B cell (primary cell): ENCODE results near the gene GIPR. TPM values are rescaled to one million over a fixed set of nuclear protein-coding genes. Genes with fewer than 3 reads are reported as not detected.
A peak's percentile ranks its signal among the peaks of the same experiment; 100 is the strongest.

Experiments
- ATAC-seq: fragments of 200-7000 bp; cut with Tn5 transposase; one replicate; pipeline ENCODE4 v1.10.0; 2021; ENCODE audit warnings: low read depth, mild to moderate bottlenecking, moderate number of reproducible peaks, moderate library complexity
- CTCF ChIA-PET: fragments of 350-600 bp; sonication (Branson Sonifier 250); formaldehyde crosslinking; loops from one replicate; lab custom pipeline; 2021; ENCODE audit warnings: antibody characterized with exemption, inconsistent platforms; lab: Charles Lee
- POLR2A ChIA-PET: fragments of 350-600 bp; sonication (Branson Sonifier 250); formaldehyde crosslinking; loops from one replicate; lab custom pipeline; 2021; ENCODE audit warnings: antibody characterized with exemption; lab: Charles Lee
- DNase-seq: peaks from one replicate; pipeline ENCODE4 v3.0.0; 2013
- H2AFZ ChIP-seq: 2 replicates; pipeline ENCODE4 v1.6.1; 2012; ENCODE audit warnings: mild to moderate bottlenecking, low read depth, low read length; ENCODE audit not compliant: insufficient read depth, poor library complexity, severe bottlenecking
- H3K27ac ChIP-seq, 2 donors: 1 replicate in 1 of 2; 2 replicates in 1 of 2; pipeline ENCODE4 v1.5.1; 2012 to 2013; ENCODE audit warnings: low read length in 2 of 2, mild to moderate bottlenecking in 2 of 2, moderate library complexity in 1 of 2
- H3K27me3 ChIP-seq, 4 experiments: fragments of 200-600 bp in 1 of 4; sonication (generic) in 1 of 4; replicated peaks in 1 of 4; 1 replicate in 2 of 4; 2 replicates in 2 of 4; pipeline versions ENCODE4 v1.6.1 to v1.7.0; 2013 to 2016; ENCODE audit warnings: low read length in 3 of 4, mild to moderate bottlenecking in 2 of 4, mixed read lengths in 1 of 4, moderate library complexity in 1 of 4; ENCODE audit not compliant: insufficient read depth in 4 of 4, control insufficient read depth in 3 of 4; ENCODE audit errors: control extremely low read depth in 1 of 4
- H3K36me3 ChIP-seq, 2 experiments: replicated peaks in 1 of 2; 1 replicate in 1 of 2; 2 replicates in 1 of 2; pipeline versions ENCODE4 v1.6.1 to v1.7.1; 2013; ENCODE audit warnings: low read length in 1 of 2; ENCODE audit not compliant: insufficient read depth in 2 of 2, control insufficient read depth in 1 of 2; ENCODE audit errors: control extremely low read depth in 1 of 2, extremely low read depth in 1 of 2
- H3K4me1 ChIP-seq, 2 donors: fragments of 200-600 bp in 1 of 2; sonication (generic) in 1 of 2; 1 replicate in 1 of 2; 2 replicates in 1 of 2; pipeline versions ENCODE4 v1.5.1 to v1.6.1; 2013 to 2017; ENCODE audit warnings: low read length in 2 of 2; ENCODE audit not compliant: control insufficient read depth in 2 of 2, insufficient read depth in 2 of 2
- H3K4me2 ChIP-seq: replicated peaks from 2 replicates; pipeline ENCODE3; 2012; ENCODE audit warnings: mild to moderate bottlenecking, low read depth, low read length; ENCODE audit not compliant: poor library complexity, severe bottlenecking
- H3K4me3 ChIP-seq, 5 experiments: fragments of 200-600 bp in 1 of 5; sonication (generic) in 1 of 5; 1 replicate in 3 of 5; 2 replicates in 2 of 5; pipeline versions ENCODE4 v1.5.1 to v1.7.0; 2011 to 2016; ENCODE audit warnings: low read length in 4 of 5, mild to moderate bottlenecking in 4 of 5, low read depth in 2 of 5, control low read depth in 1 of 5, moderate library complexity in 1 of 5; ENCODE audit not compliant: insufficient read depth in 1 of 5; ENCODE audit errors: control extremely low read depth in 1 of 5, extremely low read depth in 1 of 5
- H3K79me2 ChIP-seq: fragments of 200-600 bp; sonication (generic); one replicate; pipeline ENCODE4 v1.6.0; 2016; ENCODE audit warnings: low read length; ENCODE audit not compliant: control insufficient read depth, insufficient read depth
- H3K9ac ChIP-seq: fragments of 200-600 bp; sonication (generic); 2 replicates; pipeline ENCODE4 v1.6.1; 2017; ENCODE audit warnings: mild to moderate bottlenecking, low read length, moderate library complexity
- H3K9me3 ChIP-seq, 3 donors: one replicate each; pipeline versions ENCODE4 v1.6.1 to v1.7.1; 2013; ENCODE audit warnings: low read length in 2 of 3; ENCODE audit not compliant: control insufficient read depth in 2 of 3, insufficient read depth in 1 of 3; ENCODE audit errors: control extremely low read depth in 1 of 3
- H4K20me1 ChIP-seq: 2 replicates; pipeline ENCODE4 v1.6.0; 2012; ENCODE audit warnings: mild to moderate bottlenecking, low read length; ENCODE audit not compliant: insufficient read depth, control insufficient read depth, poor library complexity, severe bottlenecking
- H3K27ac Mint-ChIP-seq: one replicate; pipeline ENCODE4 v1.8.0; 2021; ENCODE audit warnings: mixed read lengths
- H3K27me3 Mint-ChIP-seq: one replicate; pipeline ENCODE4 v1.8.0; 2021; ENCODE audit warnings: mixed read lengths
- H3K4me1 Mint-ChIP-seq: one replicate; pipeline ENCODE4 v1.8.0; 2021; ENCODE audit warnings: mixed read lengths
- H3K4me3 Mint-ChIP-seq: one replicate; pipeline ENCODE4 v1.8.0; 2021; ENCODE audit warnings: mixed read lengths
- H3K9me3 Mint-ChIP-seq: one replicate; pipeline ENCODE4 v1.8.0; 2022; ENCODE audit warnings: mixed read lengths; ENCODE audit not compliant: insufficient read depth
- EZH2 ChIP-seq: IDR thresholded peaks from 2 replicates; pipeline ENCODE4 v1.6.1; 2012; ENCODE audit warnings: borderline replicate concordance, low read depth, mild to moderate bottlenecking, moderate library complexity, low read length; ENCODE audit not compliant: insufficient read depth, poor library complexity, severe bottlenecking
- WGBS: methylation state at CpG from one replicate; pipeline ENCODE4 v1.1.5; 2013; ENCODE audit warnings: missing lambda C conversion rate; ENCODE audit not compliant: insufficient coverage; 5-methylcytosine and 5-hydroxymethylcytosine counted together
- intact Hi-C: fragments of 100-400 bp; cut with micrococcal nuclease; formaldehyde crosslinking; loops from one replicate; pipeline ENCODE4 v1.10.0; 2022
- polyA plus RNA-seq: library from polyadenylated mRNA; depleted of rRNA; stranded (reverse); fragments of >200 nt; gene quantifications from 2 replicates; pipeline ENCODE4 v1.2.3, GENCODE V29; 2012
- total RNA-seq, 2 donors: library from RNA; stranded (reverse); fragments of 120-200 nt in 1 of 2; gene quantifications; 1 replicate in 1 of 2; 2 replicates in 1 of 2; pipeline versions ENCODE4 v1.2.3 to v1.2.4, GENCODE V29; 2013 to 2022
- TF ChIP-seq, protein P1 (sequence below): fragments of 200-600 bp; IDR thresholded peaks from one replicate; pipeline ENCODE4 v1.8.0; 2022; ENCODE audit warnings: antibody characterized with exemption, mild to moderate bottlenecking

GIPR gene
- total and polyA plus RNA-seq, 2 donors (not counting 1 experiment from before 2014, with no cell fraction given) = 0.43 to 2.3 TPM

DNA sequence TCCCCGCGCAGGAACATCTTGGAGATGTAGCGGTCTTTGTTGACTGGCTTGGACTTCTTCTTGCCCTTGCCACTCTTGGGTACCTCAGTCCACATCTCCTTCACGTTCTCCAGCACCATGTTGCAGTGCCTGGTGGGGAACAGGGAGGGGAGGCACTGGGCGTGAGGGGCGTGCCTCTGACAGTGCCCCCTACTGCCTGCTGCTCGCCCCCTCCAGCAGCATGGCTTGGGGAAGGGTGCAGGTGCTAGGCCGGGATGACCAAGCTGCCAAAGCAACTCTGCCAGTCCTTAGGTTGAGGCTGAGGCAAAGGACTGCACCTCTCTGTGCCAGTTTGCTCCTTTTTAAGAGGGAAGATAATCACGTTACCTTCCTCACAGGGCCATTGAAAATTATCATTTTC is 19.6 kb downstream of the GIPR start:
- DNase-seq (no peak), ATAC-seq (no peak)
- no peak overlapping the region for H2AFZ ChIP-seq
- H3K4me1 ChIP-seq = peaks cover 6 to 9% of the 10 kb centered on the region in 2 donors
- H3K27ac ChIP-seq = no peak overlapping the region
- H4K20me1 ChIP-seq = peaks cover 37% of the 10 kb centered on the region
- H3K9me3 Mint-ChIP-seq = no peaks in the 10 kb centered on the region
- no peak overlapping the region for H3K4me3 ChIP-seq
- H3K27me3 ChIP-seq = no peaks in the 10 kb centered on the region
- peaks cover 19% of the 10 kb centered on the region for H3K4me1 Mint-ChIP-seq
- H3K4me3 Mint-ChIP-seq = no peak overlapping the region
- H3K27me3 Mint-ChIP-seq = no peaks in the 10 kb centered on the region
- H3K9me3 ChIP-seq = no peaks in the 10 kb centered on the region
- no peak overlapping the region for H3K4me2 ChIP-seq
- intact Hi-C loops = no loop called here
- WGBS = 94% methylated on average over 7 of the region's 9 CpGs
- ChIA-PET POLR2A (interaction anchor here (0.7 kb wide), 1 partner anchor 47 kb away, joined by 3 read pairs; no protein-coding TSS in a partner anchor), CTCF (no interaction called here)
- no peak overlapping the region for H3K27ac Mint-ChIP-seq
- no peak for TF ChIP-seq EZH2
- TF ChIP-seq, protein P1, sequence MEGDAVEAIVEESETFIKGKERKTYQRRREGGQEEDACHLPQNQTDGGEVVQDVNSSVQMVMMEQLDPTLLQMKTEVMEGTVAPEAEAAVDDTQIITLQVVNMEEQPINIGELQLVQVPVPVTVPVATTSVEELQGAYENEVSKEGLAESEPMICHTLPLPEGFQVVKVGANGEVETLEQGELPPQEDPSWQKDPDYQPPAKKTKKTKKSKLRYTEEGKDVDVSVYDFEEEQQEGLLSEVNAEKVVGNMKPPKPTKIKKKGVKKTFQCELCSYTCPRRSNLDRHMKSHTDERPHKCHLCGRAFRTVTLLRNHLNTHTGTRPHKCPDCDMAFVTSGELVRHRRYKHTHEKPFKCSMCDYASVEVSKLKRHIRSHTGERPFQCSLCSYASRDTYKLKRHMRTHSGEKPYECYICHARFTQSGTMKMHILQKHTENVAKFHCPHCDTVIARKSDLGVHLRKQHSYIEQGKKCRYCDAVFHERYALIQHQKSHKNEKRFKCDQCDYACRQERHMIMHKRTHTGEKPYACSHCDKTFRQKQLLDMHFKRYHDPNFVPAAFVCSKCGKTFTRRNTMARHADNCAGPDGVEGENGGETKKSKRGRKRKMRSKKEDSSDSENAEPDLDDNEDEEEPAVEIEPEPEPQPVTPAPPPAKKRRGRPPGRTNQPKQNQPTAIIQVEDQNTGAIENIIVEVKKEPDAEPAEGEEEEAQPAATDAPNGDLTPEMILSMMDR = no peak
- no peak overlapping the region for H3K9ac ChIP-seq
- H3K79me2 ChIP-seq = peaks cover 33% of the 10 kb centered on the region
- peaks cover 0 to 49% of the 10 kb centered on the region in 2 experiments for H3K36me3 ChIP-seq

DNA sequence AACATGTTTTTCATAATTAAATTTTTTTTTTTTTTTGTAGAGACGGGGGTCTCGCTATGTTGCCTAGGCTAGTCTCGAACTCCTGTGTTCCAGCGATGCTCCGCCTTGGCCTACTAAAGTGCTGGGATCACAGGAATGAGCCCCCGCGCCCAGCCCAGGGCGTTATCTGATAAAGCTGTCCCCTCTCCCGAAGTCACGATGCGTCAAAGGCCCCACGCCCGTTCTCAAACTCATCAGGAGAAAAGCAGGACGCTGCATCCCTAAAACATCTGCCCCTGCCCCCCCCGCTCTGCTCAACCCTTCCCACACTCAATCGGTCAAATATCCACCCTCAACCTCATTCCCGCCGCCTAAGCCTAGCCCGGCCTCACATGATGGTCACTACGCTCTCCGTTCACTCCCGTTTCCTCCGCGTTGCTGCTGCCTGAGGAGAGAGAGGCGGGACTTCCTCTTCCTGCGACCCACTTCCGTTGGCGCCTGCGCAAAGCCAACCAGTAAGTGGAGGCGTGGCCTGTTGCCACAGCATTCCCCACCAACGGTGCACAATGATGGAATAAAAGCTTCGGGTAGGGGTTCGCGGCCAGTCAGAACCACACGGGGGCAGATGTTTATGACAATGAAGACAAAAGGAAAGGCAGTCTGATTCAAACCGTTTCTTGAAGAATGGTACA is 23.6 kb downstream of the GIPR start, which contains the start of gene SNRPD2:
Gene SNRPD2 (minus strand): TSS at position 438 of the 671 bp plus-strand sequence. CDS start 65 bp downstream, at position 373.
- H3K9me3 Mint-ChIP-seq = no peaks in the 10 kb centered on the region
- WGBS = under 1% methylated on average over 35 of the region's 36 CpGs
- H3K36me3 ChIP-seq = peaks cover 0 to 28% of the 10 kb centered on the region in 2 experiments
- peak; percentile 97 for DNase-seq
- H3K9me3 ChIP-seq = no peaks in the 10 kb centered on the region
- H3K27ac ChIP-seq = peak within 1 kb of the TSS; percentile 89 to 94
- ATAC-seq = peak; percentile 37
- H2AFZ ChIP-seq = peak within 1 kb of the TSS; percentile 85
- H3K27me3 Mint-ChIP-seq = no peaks in the 10 kb centered on the region
- peak within 1 kb of the TSS; percentile 92 for H3K9ac ChIP-seq
- peaks cover 15 to 22% of the 10 kb centered on the region in 2 donors for H3K4me1 ChIP-seq
- intact Hi-C loops = loop anchor here (1.0 to 5.0 kb wide), 11 partner anchors 10 to 801 kb away; partner anchors contain the start of genes CCDC61, ERCC2, FBXO46 and OPA3
- H3K27me3 ChIP-seq = no peaks in the 10 kb centered on the region
- H4K20me1 ChIP-seq = peaks cover 37% of the 10 kb centered on the region
- peaks cover 26% of the 10 kb centered on the region for H3K4me1 Mint-ChIP-seq
- H3K79me2 ChIP-seq = peaks cover 52% of the 10 kb centered on the region
- peak within 1 kb of the TSS; percentile 81 to 96 (median 88) for H3K4me3 ChIP-seq
- H3K4me3 Mint-ChIP-seq = peak within 1 kb of the TSS; percentile 93
- CTCF ChIA-PET = interaction anchor here (0.6 to 5.3 kb wide), 24 partner anchors 9 to 289 kb away, joined by 3 to 57 read pairs (median 6); partner anchors contain the start of genes DMWD and SIX5
- TF ChIP-seq EZH2 = no peak
- TF ChIP-seq, protein P1 = no peak
- peak within 1 kb of the TSS; percentile 96 for H3K4me2 ChIP-seq
- peak within 1 kb of the TSS; percentile 92 for H3K27ac Mint-ChIP-seq
- POLR2A ChIA-PET = interaction anchor here (0.6 to 2.2 kb wide), 15 partner anchors 9 to 223 kb away, joined by 3 to 41 read pairs (median 5); partner anchors contain the start of genes DMWD, FBXO46, FOSB and OPA3
